D341Med (cell line): Measurements from ENCODE around the gene TNS1.

ENCODE experiments used
- DNase-seq: peaks from one replicate; pipeline ENCODE4 v3.0.0; 2012; ENCODE audit warnings: low spot score

TNS1 gene

GRCh38 chr2:217897816-217898806, 104.7 kb downstream of the TNS1 start:
- no peak for DNase-seq

DNA sequence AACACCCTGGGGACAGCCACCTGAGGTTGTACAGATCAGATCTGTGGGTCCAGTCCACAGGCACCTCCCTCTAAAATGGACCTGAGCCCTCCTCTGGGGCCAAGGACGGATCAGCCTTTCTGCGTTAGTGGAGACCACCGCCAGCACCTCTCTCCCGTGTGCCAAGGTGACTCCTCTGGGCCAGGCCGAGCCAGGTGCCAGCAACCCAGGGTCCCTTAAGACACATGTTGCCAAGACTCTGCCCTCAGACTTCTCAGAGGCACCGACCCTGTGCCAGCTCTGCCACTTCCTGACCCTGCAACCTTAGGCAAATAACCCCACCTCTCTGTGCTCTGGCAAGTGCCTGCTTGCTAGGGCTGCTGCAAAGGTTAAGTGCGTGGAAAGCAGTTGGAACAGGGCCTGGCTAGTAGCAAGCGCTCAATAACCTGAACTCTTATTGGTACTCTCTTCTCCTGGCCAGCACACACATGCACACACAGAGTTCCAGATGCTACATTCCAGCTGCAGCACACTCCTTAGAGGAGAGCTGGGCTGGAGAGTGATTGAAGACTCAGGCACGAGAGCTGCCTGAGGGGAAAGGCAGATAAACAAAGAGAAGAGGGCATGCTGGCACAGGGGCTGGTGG, 105.6 kb downstream of the TNS1 start:
- DNase-seq = no peak

- DNase-seq = no peak
Measured at GRCh38 chr2:217895070-217895635, 107.6 kb downstream of the TNS1 start.

DNA sequence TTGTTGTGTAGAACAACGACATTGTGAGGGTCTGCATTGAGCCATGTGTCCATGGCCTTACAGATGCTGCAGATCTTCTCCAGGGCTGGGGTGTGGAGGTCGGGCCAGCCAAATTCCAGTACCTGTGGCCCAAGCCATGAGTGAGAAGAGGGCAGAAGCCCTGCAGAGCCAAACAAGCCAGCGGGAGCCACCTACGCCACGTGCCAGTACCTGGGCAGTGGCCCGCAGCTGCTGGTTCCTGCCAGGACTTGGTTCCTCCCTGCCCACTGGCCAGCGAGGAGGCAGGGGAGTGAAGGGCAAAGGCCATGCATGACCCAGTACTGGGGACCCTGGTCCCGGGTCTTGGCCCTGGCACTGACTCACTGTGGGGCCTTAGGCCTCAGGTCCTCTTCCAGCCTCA, 109.4 kb downstream of the TNS1 start:
- DNase-seq = no peak

DNA sequence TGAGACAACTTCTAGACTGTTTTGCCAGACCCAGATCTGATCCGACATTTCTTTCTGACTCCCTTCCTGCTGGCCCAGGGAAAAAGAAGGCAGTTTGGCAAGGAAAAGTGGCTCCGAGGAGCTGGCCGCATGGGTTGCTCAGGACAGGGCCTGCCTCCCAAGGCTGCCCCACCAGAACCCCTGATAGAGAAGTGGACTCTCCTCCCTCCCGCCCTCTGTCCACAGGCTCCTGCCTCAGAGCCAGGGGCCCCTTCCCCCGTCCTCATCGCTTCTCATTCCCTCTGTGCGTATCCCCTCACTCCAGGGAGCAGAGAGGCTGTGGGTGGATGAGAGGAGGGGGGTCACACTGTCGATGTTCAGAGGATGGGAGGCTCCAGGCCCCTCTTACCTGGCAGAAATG, 110.2 kb downstream of the TNS1 start:
- no peak for DNase-seq

DNA sequence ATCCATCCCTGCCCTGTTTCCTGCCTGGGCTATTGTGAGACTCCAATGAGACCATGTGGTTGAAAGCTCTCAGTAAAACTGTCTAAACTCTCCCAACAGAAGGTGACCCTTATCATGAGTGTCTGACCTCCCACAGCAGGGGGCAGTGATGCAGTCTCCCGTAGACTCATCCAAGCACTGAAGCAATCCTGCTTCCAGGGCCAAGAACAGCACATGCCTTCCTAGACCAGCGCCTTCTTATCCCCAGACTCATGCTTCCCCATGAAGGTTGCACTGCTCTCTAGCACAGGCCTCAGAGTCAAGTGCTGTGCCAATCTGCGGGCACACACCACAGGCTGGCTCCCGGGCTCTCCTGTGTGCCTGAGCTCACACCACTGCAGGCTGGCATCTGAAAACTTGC, 112.3 kb downstream of the TNS1 start:
- no peak for DNase-seq

GRCh38 chr2:217889656-217890055, 113.1 kb downstream of the TNS1 start:
- DNase-seq = no peak

DNA sequence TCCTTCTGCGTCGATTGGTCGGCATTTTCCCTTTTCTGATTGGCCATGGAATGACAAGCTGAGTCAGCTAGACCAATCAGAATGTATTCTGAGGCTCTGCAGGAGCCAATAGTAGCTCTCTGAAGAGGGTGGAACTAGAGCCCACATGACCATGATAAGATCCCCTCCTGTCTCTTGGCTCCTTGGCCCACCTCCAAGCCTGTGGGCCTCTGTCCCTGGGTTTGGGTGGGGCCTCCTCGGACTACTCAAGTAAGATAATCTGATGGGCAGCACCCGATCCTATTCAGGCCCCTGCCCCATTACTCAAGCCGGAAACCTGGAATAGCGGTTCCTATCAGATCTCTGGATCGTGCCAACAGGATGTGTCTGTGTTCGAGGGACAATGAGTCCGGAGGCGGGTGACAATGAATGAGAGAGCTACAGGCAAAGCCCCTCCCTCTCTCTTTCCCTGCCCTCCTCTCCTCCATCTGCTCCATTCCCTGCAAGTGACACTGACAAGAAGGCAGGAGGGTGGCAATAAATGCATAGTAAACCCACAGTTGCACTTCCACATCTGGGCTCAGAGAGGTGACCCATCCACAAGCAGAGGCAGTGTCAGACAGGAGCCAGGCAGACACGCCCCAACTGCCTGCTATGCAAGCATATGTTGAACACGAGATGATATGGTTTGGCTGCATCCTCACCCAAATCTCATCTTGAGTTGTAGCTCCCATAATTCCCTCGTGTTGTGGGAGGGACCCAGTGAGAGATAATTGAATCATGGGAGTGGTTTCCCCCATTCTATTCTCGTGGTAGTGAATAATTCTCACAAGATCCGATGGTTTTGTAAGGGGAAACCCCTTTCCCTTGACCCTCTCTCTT, 114.7 kb downstream of the TNS1 start:
- DNase-seq = no peak

GRCh38 chr2:217886720-217887309, 116.0 kb downstream of the TNS1 start:
- peak; percentile 47 for DNase-seq

DNA sequence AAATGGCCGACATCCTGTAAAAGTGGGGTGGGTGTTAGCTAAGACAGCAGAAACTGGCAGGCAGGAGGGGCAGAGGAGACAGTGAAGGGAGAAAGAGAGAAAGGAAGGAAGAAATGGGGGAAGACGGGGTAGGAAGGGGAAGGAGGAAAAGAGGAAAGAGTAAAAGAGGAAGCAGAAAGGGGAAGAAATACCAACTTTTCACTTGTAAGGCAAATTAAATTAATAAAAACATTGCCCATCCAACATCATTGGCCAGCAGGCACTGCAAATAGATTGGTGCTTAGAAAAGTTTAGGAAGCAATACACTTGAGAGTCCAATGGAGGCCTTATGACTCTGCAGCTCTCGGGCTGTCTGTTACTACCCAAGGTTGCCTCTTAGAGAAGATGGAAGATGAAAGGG, 116.7 kb downstream of the TNS1 start:
- DNase-seq = no peak

DNA sequence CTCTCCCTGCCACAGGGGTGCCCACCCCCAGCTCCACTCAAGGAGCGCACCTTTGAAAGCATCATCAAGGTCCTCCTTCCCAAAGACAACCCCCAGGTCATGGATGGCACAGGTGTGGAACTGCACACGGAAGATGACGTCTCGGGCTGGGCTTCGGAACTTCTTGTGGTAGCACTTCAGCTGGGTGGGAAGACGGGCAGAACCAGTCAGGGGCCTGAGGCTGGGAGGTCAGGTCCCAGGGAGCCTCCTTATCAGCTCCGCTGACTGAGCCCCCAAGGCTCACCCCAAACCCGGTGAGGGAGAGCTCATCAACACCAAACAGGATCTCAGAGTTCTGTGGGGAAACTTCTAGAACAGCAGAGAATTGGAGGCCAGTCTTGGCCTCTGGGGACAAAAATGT, 117.8 kb downstream of the TNS1 start:
- no peak for DNase-seq

- no peak for DNase-seq
Measured at GRCh38 chr2:217880891-217881290, 121.9 kb downstream of the TNS1 start.

GRCh38 chr2:217880287-217880889, 122.4 kb downstream of the TNS1 start:
- DNase-seq = no peak

- DNase-seq = no peak
Measured at GRCh38 chr2:217878915-217879590, 123.7 kb downstream of the TNS1 start.

- no peak for DNase-seq
Measured at GRCh38 chr2:217877866-217878265, 124.9 kb downstream of the TNS1 start.

DNA sequence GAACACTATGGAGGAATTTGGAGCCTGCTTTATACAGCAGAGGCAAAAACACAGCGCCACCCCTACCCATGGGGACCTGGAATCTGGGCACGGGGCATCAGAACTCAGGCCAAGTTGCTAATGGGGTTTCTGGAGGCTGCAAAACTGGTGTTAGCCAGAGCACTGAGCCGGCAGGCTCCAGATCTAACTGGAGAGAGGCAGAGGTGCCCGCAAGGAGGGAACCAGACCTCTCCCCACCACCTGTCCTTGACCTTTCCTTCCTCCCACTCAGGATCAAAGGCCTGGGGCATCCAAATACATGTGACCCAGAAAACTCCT, 126.6 kb downstream of the TNS1 start:
- DNase-seq = no peak

DNA sequence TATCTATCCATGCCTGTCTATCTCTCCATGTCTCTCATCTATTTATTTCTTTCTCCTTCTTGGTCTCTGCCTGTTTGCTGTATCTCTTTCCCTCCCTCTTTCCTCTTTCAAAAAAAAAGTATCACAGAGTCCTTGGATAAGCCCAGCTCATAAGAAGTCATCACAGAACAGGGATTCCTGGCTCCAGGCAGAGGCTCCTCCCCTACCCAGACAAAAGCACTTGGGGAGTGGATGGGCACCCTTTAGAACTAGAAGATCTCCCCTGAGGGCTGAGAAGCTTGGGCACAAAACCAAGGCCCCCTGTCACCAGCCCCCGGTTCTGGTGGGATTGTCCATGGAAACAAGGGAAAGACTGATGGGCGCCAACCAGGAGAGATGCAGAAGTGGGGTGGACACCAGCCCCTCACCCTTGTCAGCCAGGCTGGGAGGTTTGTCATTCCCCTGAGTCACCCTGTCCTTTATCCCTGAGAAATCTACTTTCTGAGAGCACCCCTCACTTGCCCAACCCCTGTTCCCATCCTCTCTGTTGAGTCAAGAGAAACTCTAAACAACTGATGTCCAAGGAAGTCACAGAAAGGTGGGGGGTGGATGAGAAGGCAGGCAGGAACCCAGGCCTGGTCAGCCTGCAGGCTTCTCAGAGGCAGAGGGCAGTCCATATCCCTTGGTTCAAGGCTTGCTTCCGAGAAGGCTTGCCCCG, 127.1 kb downstream of the TNS1 start:
- DNase-seq = no peak

DNA sequence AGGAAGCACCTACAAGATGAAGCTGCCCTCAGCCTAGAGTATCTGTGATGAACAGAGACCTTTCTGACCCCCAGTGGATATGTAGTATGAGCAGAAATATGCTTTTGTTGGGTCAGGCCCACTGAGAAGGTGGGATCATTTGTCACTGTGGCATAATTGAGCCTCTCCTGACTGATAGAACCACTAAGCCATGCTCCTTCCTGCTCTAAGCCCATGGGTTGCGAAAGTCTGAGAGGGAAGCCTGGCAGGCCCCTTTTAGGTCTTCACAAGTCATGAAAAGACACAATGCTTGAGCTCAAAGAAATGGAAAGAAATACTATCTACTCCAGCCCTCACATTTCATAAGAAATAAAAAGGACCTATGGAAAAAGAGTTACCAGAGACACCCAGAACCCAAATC, 127.7 kb downstream of the TNS1 start:
- no peak for DNase-seq

DNA sequence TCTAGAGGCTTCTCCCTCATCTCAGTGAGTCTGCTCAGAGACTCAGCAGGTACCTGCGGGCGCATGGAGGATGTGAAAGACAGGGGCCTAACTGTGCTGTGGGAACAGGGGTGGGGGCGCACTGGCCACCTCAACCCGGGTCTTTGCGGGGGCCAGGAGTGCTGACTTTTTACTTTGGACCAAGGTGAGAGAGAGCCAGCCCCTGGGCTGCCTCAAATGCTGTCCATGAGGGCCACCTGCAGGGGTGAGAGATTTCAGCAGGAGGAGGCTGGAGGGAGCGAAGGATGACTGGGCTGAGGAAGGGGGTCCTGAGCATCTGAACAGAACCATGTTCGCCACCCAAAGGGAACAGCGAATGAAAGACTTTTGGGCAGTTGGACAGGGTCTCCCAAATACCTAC, 129.4 kb downstream of the TNS1 start:
- no peak for DNase-seq

DNA sequence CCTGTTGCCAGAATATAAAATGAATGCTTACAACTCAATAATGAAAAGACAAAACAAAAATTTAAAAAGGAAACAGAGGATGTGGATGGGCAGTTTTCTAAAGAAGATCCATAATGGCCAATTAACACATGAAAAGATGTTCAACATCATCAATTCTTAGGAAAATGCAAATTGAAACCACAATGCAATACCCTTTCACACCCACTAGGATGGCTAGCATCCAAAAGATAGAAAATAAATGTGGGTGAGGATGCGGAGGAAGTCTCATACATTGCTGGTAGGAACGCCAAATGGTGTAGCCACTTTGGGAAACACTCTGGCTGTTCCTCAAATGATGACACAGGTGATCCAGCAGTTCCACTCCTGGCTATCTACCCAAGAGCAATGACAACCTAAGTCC, 130.5 kb downstream of the TNS1 start:
- DNase-seq = no peak
